ENCODE measurements around the gene PGLYRP4.

PGLYRP4 gene

GRCh38 chr1:153288634-153289275 lies 59.9 kb downstream of the PGLYRP4 start:
- peak; percentile 2 for DNase-seq (ENCODE audit: low spot score)
